Vagina (tissue), 2 donors: ENCODE measurements around the gene PABPC1L2A. TPM values are rescaled to one million over a fixed set of nuclear protein-coding genes. Genes with fewer than 3 reads are reported as not detected.
"Not testable (repeated sequence)": the region's sequence is repeated elsewhere in the genome, so short reads cannot be mapped to it uniquely, and the experiment has no call there.

Experiments
- DNase-seq, 2 donors: peaks; one replicate each; pipeline ENCODE4 v3.0.0-alpha.2; 2017; ENCODE audit errors: extremely low spot score in 2 of 2
- H3K27ac ChIP-seq: fragments of 200-600 bp; sonication (generic); one replicate; pipeline ENCODE4 v1.5.1; 2019
- H3K27me3 ChIP-seq: fragments of 200-600 bp; sonication (generic); one replicate; pipeline ENCODE4 v1.5.1; 2019
- H3K36me3 ChIP-seq, 2 donors: fragments of 200-600 bp; sonication (generic); one replicate each; pipeline ENCODE4 v1.5.1; 2017 to 2019
- H3K4me1 ChIP-seq: fragments of 200-600 bp; sonication (generic); one replicate; pipeline ENCODE4 v1.5.1; 2019
- H3K4me3 ChIP-seq, 2 donors: fragments of 200-600 bp; sonication (generic); 1 replicate in 1 of 2; 2 replicates in 1 of 2; pipeline ENCODE4 v1.5.1; 2016 to 2019
- H3K9me3 ChIP-seq: fragments of 200-600 bp; sonication (generic); one replicate; pipeline ENCODE4 v1.5.1; 2019
- CTCF ChIP-seq, 3 experiments: fragments of 450-650 bp in 2 of 3; fragments of 200-600 bp in 1 of 3; sonication (generic) in 1 of 3; IDR thresholded peaks; one replicate each; pipeline ENCODE4 v1.5.1; 2017 to 2019; ENCODE audit warnings: antibody characterized with exemption in 3 of 3, mild to moderate bottlenecking in 2 of 3, moderate library complexity in 2 of 3
- POLR2A ChIP-seq, 2 donors: fragments of 450-650 bp; IDR thresholded peaks; one replicate each; pipeline ENCODE4 v1.6.1; 2017; ENCODE audit warnings: antibody characterized with exemption in 2 of 2, mild to moderate bottlenecking in 2 of 2, moderate library complexity in 2 of 2
- POLR2AphosphoS5 ChIP-seq, 2 donors: sonication (generic); formaldehyde crosslinking; IDR thresholded peaks; one replicate each; pipeline ENCODE4 v1.9.0; 2017; ENCODE audit warnings: antibody characterized with exemption in 2 of 2, mild to moderate bottlenecking in 2 of 2, low read depth in 1 of 2; ENCODE audit not compliant: insufficient read depth in 1 of 2
- intact Hi-C: fragments of 100-400 bp; cut with DNase I; formaldehyde crosslinking; loops from one replicate; pipeline ENCODE4 v1.15.1; 2023
- total RNA-seq: library from RNA; depleted of rRNA; stranded (reverse); fragments of >200 nt; gene quantifications from one replicate; pipeline ENCODE4 v1.2.3, GENCODE V29; 2016

The PABPC1L2A gene
- total RNA-seq, 1 donor from 2014 or later = not detected

- TF ChIP-seq POLR2AphosphoS5 (IDR thresholded peaks at IDR 0.05; ENCODE audit: insufficient read depth in 1 of 2, low read depth in 1 of 2) (no peak), POLR2A (IDR thresholded peaks at IDR 0.05) (no peak), CTCF (IDR thresholded peaks at IDR 0.05) (no peak)
- H3K4me1 ChIP-seq = no peaks in the 10 kb centered on the region
- no peak overlapping the region for H3K4me3 ChIP-seq
- H3K27me3 ChIP-seq = no peaks in the 10 kb centered on the region
- intact Hi-C loops = no loop called here
- H3K9me3 ChIP-seq = no peaks in the 10 kb centered on the region
- H3K36me3 ChIP-seq = no peaks in the 10 kb centered on the region
- no peak overlapping the region for H3K27ac ChIP-seq
- no peak for DNase-seq
Observed at GRCh38 chrX:73069365-73070035, 9.8 kb downstream of the PABPC1L2A start.

DNA sequence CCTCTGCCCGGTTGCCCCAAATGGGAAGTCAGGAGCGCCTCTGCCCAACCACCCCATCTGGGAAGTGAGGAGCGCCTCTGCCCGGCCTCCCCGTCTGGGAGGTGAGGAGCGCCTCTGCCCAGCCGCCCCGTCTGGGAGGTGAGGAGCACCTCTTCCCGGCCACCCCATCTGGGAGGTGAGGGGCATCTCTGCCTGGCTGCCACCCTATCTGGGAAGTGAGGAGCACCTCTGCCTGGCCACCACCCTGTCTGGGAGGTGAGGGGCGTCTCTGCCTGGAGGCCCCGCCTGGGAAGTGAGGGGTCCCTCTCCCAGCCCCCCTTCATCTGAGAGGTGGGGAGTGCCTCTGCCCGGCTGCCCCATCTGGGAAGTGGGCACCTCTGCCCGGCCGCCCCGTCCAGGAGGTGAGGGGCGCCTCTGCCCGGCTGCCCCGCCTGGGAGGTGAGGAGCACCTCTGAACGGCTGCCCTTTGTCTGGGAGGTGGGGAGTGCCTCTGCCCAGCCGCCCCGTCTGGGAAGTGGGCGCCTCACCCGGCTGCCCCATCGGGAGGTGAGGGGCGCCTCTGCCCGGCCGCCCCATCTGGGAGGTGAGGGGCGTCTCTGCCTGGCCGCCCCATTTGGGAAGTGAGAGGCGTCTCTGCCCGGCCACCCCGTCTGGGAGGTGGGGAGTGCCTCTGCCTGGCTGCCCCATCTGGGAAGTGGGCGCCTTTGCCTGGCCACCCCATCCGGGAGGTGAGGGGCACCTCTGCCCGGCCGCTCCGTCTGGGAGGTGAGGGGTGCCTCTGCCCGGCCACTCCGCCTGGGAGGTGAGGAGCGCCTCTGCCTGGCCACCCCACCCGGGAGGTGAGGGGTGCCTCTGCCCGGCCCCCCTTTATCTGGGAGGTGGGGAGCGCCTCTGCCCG lies 10.6 kb downstream of the PABPC1L2A start:
- Histone ChIP-seq H3K27me3 (no peaks in the 10 kb centered on the region), H3K36me3 (no peaks in the 10 kb centered on the region), H3K4me1 (no peaks in the 10 kb centered on the region), H3K9me3 (no peaks in the 10 kb centered on the region), H3K27ac (no peak overlapping the region), H3K4me3 (no peak overlapping the region)
- no peak for DNase-seq
- TF ChIP-seq CTCF (IDR thresholded peaks at IDR 0.05) = no peak
- TF ChIP-seq POLR2A (IDR thresholded peaks at IDR 0.05) = no peak
- intact Hi-C loops = no loop called here

- intact Hi-C loops, H3K27me3 ChIP-seq, H3K27ac ChIP-seq, H3K4me3 ChIP-seq, H3K9me3 ChIP-seq, DNase-seq, H3K4me1 ChIP-seq, H3K36me3 ChIP-seq: not testable (repeated sequence)
Observed at GRCh38 chrX:73067761-73068466, 11.4 kb downstream of the PABPC1L2A start.

DNA sequence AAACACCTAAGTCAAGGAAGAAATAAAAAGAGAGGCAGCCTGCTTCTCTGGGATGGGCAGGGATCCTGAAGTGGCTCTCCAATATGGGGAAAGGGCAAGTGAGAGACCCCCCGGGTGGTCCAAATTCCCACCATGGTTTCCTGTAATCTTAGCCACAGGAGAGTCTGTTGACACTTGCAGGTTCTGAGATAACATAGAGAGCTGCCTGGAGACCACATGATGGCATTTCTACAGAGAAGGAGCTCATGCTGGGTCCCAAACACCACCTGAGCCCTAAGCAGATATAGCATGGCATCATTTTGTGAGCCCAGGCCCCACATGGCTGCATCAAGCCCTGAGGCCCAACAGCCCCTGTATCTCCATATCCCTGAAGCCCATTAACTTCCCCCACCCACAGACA lies 50.4 kb downstream of the PABPC1L2A start:
- Histone ChIP-seq H3K36me3 (no peaks in the 10 kb centered on the region), H3K4me3 (no peak overlapping the region), H3K27ac (no peak overlapping the region), H3K9me3 (peaks cover 6% of the 10 kb centered on the region), H3K27me3 (no peaks in the 10 kb centered on the region), H3K4me1 (no peaks in the 10 kb centered on the region)
- intact Hi-C loops = no loop called here
- DNase-seq = no peak
- TF ChIP-seq POLR2A (IDR thresholded peaks at IDR 0.05) = no peak
- no peak for TF ChIP-seq CTCF (IDR thresholded peaks at IDR 0.05)
- TF ChIP-seq POLR2AphosphoS5 (IDR thresholded peaks at IDR 0.05; ENCODE audit: insufficient read depth in 1 of 2, low read depth in 1 of 2) = no peak

Other genes starting within 250 kb of the PABPC1L2A start
- gene FAM236C, start 166.9 kb downstream of the PABPC1L2A start, total RNA-seq = not detected
- gene FAM236A, start 141.3 kb downstream of the PABPC1L2A start, total RNA-seq = not detected
- 2.2 TPM for gene DMRTC1, start 135.7 kb downstream of the PABPC1L2A start, total RNA-seq
- gene PABPC1L2B, start 76.6 kb downstream of the PABPC1L2A start, total RNA-seq = not detected
- gene NAP1L2, start 135.3 kb upstream of the PABPC1L2A start, total RNA-seq = 4.7 TPM